NCI-H2171 (cell line): ENCODE data around the gene ARHGEF10L.

ENCODE experiments used
- DNase-seq: peaks from one replicate; lab custom pipeline; 2025; lab: John Stamatoyannopoulos, UW

Gene ARHGEF10L

GRCh38 chr1:17661546-17662157 is 122.2 kb downstream of the ARHGEF10L start:
- no peak for DNase-seq

GRCh38 chr1:17662296-17662695 is 122.8 kb downstream of the ARHGEF10L start:
- no peak for DNase-seq

- peak; percentile 56 for DNase-seq
Observed at GRCh38 chr1:17662786-17663185, 123.3 kb downstream of the ARHGEF10L start.

DNA sequence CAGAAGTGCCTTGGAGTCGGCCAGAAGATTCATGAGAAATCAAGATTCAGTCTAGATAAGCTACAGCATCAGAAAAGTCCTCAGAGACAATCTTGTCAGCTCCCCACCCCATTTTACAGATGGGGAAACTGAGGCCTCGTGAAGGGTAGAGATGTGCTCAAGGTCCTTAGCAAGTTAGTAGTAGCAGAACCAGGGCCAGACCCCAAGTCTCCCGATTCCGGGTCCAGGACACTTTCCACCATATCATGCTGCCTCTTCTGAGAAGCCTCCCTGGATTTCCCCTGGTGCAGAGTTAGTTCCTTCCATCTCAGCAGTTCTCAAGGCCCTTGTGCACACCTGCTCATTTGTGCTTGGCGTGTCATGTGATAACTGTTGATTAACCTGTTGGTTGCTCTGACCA is 124.1 kb downstream of the ARHGEF10L start:
- no peak for DNase-seq

DNA sequence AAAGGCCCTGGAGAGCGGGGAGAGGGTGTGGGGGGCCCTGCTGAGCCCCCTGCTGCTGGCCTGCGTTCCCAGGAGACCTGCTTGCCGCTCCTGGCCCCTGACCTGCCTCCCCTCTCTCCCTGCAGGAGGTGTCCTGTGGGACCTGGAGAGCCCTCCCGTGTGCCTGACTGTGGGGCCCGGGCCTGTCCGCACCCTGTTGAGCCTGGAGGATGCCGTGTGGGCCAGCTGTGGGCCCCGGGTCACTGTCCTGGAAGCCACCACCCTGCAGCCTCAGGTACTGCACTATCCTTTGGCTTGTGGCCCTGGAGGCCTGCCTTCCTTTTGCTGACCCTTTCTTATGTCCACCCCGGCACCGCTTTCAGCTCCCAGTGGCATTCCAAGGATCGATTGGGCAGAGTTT is 124.8 kb downstream of the ARHGEF10L start:
- no peak for DNase-seq

- no peak for DNase-seq
Observed at GRCh38 chr1:17665054-17665453, 125.6 kb downstream of the ARHGEF10L start.

DNA sequence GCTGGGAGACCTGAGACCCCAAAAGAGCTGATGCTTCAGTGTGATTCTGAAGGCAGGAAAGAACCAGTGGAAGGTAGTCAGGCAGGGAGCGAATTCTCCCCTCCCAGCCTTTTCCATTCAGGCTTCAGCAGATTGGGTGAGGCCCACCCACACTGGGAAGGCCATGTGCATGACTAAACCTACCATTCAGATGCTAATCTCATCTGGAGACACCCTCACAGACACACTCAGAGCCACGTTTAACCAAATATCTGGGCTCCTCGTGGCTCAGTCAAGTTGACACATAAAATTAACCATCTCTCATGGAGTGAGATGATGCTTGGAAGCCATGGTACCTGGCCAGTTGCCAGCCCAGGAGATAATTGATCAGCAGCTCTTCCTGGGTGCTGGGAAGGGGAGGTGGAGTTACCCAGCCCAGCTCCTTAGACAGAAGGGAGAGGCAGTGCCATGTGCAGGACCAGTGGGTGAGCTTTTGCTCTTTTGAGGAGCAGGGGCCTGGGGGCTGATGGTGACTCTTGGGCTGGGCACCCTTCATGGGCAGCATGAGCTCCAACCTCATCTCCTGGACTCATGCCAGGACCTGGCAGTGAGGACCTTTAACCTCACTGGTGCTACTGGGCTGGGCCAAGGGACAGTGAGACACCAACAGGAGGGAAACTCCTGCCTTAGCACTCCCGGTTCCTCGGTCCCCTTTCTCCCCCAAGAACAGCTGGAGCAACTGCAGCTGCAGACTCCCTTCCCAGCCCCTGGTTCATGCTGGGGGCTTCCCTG is 126.6 kb downstream of the ARHGEF10L start:
- DNase-seq, result no peak

GRCh38 chr1:17667641-17668040 is 128.1 kb downstream of the ARHGEF10L start:
- DNase-seq, result no peak

GRCh38 chr1:17668195-17668594 is 128.7 kb downstream of the ARHGEF10L start:
- DNase-seq, result no peak

DNA sequence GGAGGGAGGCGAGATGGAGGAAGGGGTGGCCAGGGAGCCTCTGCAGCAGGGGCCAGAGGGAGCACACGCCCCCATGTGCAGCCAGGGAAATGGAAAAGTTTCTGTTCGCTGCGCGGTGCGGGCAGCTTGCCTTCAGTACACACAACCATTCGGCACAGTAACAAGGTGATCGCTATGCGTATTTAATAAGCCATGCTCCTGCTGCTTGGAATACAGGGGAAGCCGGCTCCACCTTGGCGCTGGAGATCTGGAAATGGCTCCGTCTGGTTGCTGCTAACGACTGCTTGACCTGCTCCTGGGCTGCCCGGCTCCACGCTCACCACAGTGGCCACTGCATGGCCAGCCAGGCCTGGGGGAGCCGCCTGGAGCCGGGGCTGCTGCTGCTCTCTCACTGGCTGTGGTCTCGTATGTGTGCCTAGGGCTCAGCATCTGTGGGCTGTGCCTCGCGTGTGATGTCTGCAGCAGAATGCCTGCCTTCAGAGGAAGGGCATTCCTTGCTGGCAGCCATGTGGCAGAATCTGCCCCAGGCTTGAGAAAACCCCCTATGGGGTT is 129.2 kb downstream of the ARHGEF10L start:
- no peak for DNase-seq

- no peak for DNase-seq
Observed at GRCh38 chr1:17669305-17669704, 129.8 kb downstream of the ARHGEF10L start.

- DNase-seq, result no peak
Observed at GRCh38 chr1:17669866-17670451, 130.5 kb downstream of the ARHGEF10L start.

DNA sequence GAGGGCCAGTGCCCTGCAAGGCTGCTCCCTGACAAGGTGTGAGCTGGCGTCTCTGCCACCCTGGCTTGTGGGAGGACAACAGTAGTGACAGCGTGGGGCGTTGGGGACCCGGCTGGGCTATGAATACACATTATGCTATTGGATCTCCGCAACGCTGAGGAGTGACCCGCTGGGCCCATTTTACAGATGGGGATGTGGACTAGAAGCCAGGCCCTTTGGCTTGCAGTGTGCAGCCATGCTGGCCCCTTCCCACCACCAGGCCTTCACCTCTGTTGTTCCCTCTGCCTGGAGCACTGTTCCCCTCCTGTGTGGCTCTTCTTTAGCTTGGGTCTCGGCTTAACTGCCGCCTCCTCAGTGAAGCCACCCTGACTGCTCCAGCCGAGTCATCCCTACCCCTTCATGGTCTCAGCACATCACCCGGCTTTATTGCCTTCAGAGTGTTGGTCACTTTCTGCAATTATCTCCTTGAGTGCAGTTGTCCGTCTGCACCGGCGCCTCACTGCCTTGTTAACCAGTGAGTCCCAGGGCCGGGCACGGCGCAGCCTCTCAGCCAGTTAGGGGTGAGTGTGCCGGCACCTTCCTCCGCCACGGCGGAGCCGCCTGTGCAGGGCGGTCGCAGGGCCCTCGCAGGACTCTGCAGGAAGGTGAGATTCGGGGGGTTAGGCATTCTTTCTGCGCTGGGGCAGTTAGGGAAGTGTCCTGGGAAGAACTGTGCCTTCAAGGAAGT is 131.3 kb downstream of the ARHGEF10L start:
- DNase-seq, result no peak

DNA sequence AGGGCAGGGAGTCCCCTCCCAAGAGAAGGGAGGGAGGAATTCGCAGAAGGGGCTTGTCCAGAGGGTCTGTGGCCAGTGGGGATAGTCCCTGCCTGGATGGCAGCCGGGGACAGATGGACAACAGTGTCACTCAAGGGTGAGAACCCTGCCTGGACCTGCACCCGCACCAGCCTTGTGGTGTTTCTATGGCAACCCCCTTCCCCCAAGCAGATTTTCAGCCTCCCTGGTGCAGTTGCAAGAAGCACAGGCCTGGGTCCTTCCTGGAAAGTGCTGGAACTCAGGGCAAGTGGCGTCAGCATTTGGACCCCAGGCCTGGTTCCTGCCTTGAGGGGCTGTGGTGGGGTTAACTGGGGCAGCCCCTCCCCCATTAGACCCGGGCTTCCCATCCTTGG is 131.8 kb downstream of the ARHGEF10L start:
- no peak for DNase-seq

DNA sequence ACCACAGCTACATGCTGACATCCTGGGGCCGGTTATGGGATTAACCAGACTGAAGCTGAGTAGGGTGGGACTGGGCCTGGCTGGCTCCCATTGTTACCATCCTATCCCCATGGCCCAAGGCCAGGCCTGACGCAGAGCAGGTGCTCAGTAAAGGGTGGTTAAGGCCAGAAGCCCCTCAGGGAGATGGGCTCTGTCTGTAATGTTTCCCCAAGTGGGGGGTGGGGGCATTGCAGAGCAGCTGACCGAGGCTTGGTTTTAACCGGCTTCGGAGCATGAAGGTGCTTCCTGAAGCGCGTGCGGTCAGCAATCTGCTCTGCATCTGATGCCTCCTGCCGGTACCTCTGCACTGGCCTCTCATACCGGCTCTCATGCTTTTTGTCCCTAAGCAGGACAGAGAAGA is 132.2 kb downstream of the ARHGEF10L start:
- no peak for DNase-seq

DNA sequence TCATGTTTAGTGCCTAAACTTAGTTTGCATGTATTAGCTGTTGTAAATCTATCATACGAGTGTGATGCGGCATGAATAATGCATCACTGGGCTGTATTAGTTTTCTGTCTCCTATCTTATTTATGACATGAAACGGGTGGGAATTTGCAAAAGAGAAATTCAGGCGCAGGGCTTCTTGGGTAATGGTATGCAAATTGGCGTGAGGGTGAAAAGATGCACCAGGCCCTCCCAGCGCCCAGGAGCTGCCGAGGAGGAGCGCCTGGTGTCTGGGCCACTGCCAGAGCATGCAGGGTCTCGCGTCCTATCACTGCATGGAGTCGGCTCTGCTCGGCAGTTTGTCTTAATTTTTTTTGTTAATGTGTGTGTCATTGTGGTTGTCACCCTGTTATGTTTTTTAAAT is 132.7 kb downstream of the ARHGEF10L start:
- no peak for DNase-seq

DNA sequence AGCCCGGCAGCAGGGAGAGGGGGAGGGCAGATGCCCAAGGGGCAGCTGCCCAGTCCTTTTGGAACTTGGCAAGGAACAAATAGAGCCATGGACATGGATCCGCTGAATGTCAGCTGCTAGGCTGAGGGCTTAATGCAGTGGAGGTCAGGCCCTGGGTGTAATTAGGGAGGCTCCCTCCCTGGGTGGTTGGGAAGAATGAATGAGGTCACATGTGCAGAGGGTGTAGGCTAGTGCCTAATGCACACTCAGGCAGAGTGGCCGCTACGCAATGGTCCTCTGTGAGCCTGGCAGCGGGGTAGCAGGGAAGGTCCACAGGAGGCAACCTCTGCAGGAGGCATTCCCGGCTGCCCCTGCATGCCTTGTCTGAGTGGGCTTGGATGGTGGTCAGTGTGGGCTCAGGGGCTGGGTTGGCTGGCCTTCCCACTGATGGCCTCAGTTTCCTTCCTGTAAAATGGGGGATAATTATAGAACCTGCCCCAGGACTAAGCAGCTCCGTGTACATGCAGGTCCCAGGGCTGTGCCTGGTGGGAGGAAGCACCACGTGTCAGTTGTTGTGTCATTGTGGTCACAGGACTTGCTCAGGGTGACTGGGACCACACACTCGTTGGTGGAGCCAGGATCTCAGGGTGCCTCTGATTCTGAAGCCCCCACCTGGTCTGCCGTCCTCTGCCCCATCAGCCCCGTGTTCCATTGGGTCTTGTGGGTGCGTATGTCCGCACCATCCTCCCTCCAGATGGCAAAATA is 134.0 kb downstream of the ARHGEF10L start:
- no peak for DNase-seq

DNA sequence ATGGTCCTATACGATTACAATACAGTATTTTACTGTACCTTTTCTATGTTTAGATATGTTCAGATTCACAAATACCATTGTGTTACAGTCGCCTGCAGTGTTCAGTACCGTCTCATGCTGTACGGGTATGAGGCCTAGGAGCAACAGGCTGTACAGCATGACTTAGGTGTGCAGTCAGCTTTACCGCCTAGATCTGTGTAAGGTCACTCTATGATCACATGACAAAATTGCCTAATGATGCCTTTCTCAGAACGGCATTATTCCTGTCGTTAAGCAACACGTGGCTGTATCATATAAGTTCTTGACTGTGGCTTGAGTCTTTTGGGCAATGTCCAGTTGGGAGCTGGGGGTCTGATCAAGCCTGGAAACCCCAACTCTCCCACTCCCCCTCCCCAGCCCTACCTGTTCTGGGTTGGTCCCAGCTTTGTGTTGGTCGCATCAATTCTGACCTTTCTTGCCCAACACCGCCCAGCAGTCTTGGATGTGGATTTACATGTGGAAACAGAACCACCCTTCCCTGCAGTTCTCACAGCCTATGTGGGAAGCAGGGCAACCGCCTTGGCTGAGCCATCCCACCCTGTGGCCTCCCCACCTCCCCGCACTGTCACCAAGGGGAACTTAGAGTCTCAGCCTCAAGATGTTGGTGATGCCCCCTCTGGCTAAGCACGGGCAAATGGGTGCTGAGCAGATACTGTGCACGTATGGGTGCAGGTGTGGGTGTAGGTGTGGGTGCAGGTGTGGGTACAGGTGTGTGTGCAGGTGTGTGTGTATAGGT is 135.4 kb downstream of the ARHGEF10L start:
- DNase-seq, result no peak

- DNase-seq, result no peak
Observed at GRCh38 chr1:17675744-17676143, 136.2 kb downstream of the ARHGEF10L start.

GRCh38 chr1:17676387-17677060 is 137.0 kb downstream of the ARHGEF10L start:
- no peak for DNase-seq
